NCI-H524 (cell line): Measurements from ENCODE around the gene DPP6.

Source experiments
- DNase-seq, 2 experiments: peaks; one replicate each; lab custom pipeline; 2025; lab: John Stamatoyannopoulos, UW

Gene DPP6

GRCh38 chr7:154540596-154540995 lies 488.4 kb downstream of the DPP6 start:
- no peak for DNase-seq

- peak in 1 of 2 experiments; percentile 25 for DNase-seq
Observed at GRCh38 chr7:154541606-154542005, 489.4 kb downstream of the DPP6 start.

GRCh38 chr7:154546946-154547587 lies 494.9 kb downstream of the DPP6 start:
- DNase-seq: no peak

GRCh38 chr7:154553711-154554265 lies 501.6 kb downstream of the DPP6 start:
- no peak for DNase-seq

GRCh38 chr7:154559454-154559853 lies 507.3 kb downstream of the DPP6 start:
- no peak for DNase-seq

GRCh38 chr7:154564676-154565075 lies 512.5 kb downstream of the DPP6 start:
- no peak for DNase-seq

GRCh38 chr7:154566877-154567276 lies 514.7 kb downstream of the DPP6 start:
- DNase-seq: peak in 1 of 2 experiments; percentile 18

GRCh38 chr7:154568346-154568745 lies 516.1 kb downstream of the DPP6 start:
- no peak for DNase-seq

- no peak for DNase-seq
Observed at GRCh38 chr7:154569916-154570315, 517.7 kb downstream of the DPP6 start.

- no peak for DNase-seq
Observed at GRCh38 chr7:154571772-154572171, 519.6 kb downstream of the DPP6 start.

GRCh38 chr7:154574235-154574634 lies 522.0 kb downstream of the DPP6 start:
- no peak for DNase-seq

GRCh38 chr7:154575497-154575896 lies 523.3 kb downstream of the DPP6 start:
- DNase-seq: no peak

GRCh38 chr7:154576604-154577003 lies 524.4 kb downstream of the DPP6 start:
- DNase-seq: no peak

GRCh38 chr7:154577141-154577873 lies 525.1 kb downstream of the DPP6 start:
- no peak for DNase-seq

GRCh38 chr7:154578336-154578735 lies 526.1 kb downstream of the DPP6 start:
- DNase-seq: no peak

- no peak for DNase-seq
Observed at GRCh38 chr7:154579711-154580110, 527.5 kb downstream of the DPP6 start.

GRCh38 chr7:154581251-154581890 lies 529.2 kb downstream of the DPP6 start:
- no peak for DNase-seq

- DNase-seq: no peak
Observed at GRCh38 chr7:154583454-154583853, 531.3 kb downstream of the DPP6 start.

- DNase-seq: peak in 1 of 2 experiments; percentile 4
Observed at GRCh38 chr7:154584352-154585252, 532.4 kb downstream of the DPP6 start.

- DNase-seq: no peak
Observed at GRCh38 chr7:154587792-154588191, 535.6 kb downstream of the DPP6 start.

- DNase-seq: no peak
Observed at GRCh38 chr7:154591544-154591943, 539.3 kb downstream of the DPP6 start.

- DNase-seq: no peak
Observed at GRCh38 chr7:154592388-154592787, 540.2 kb downstream of the DPP6 start.
